Subcutaneous abdominal adipose tissue (tissue), 5 donors: Measurements from ENCODE around the gene PTCSC3.

Experiments
- H3K27ac ChIP-seq: one replicate; pipeline ENCODE4 v1.7.0; 2013; ENCODE audit warnings: low read depth, mild to moderate bottlenecking, inconsistent platforms, low read length, moderate library complexity
- H3K27me3 ChIP-seq, 5 donors: one replicate each; pipeline ENCODE4 v1.7.0; 2013; ENCODE audit warnings: low read length in 5 of 5, inconsistent platforms in 1 of 5; ENCODE audit not compliant: control insufficient read depth in 5 of 5, insufficient read depth in 4 of 5
- H3K36me3 ChIP-seq, 5 donors: one replicate each; pipeline ENCODE4 v1.7.0; 2013; ENCODE audit warnings: low read length in 5 of 5; ENCODE audit not compliant: control insufficient read depth in 5 of 5, insufficient read depth in 5 of 5
- H3K4me1 ChIP-seq, 5 donors: one replicate each; pipeline ENCODE4 v1.7.0; 2013; ENCODE audit warnings: low read length in 5 of 5, mild to moderate bottlenecking in 3 of 5, moderate library complexity in 1 of 5; ENCODE audit not compliant: control insufficient read depth in 5 of 5, insufficient read depth in 5 of 5
- H3K4me3 ChIP-seq, 5 donors: one replicate each; pipeline ENCODE4 v1.7.0; 2013; ENCODE audit warnings: low read length in 5 of 5, low read depth in 1 of 5
- H3K9ac ChIP-seq, 5 donors: one replicate each; pipeline ENCODE4 v1.7.0; 2013; ENCODE audit warnings: low read length in 5 of 5, mild to moderate bottlenecking in 4 of 5, moderate library complexity in 3 of 5
- H3K9me3 ChIP-seq, 5 donors: one replicate each; pipeline ENCODE4 v1.7.0; 2013; ENCODE audit warnings: low read length in 5 of 5; ENCODE audit not compliant: control insufficient read depth in 5 of 5
- donor health status: healthy.
- donor health status: healthy.
- donor health status: healthy.
- donor health status: healthy.
- donor health status: healthy.

The PTCSC3 gene

DNA sequence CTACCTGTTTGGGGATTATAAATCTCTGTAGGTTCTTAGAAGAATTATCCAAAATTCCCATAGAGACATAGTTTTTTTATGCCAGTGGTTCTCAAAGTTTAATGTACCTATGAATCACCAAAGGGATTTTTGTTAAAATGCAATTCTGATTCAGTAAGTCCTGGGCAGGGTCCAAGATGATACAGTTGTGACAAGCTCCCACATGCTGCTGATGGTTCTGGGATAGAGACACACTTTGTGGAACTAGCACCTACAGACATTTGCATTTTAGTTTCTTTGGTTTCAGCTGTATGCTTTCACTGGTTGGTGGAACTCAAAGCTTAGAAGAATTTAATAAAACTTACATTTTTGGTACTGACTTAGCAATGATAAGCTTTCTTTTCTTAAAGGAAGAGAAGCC, 80.4 kb downstream of the PTCSC3 start:
- H3K27ac ChIP-seq: no peak overlapping the region
- H3K27me3 ChIP-seq: no peaks in the 10 kb centered on the region
- H3K36me3 ChIP-seq: no peaks in the 10 kb centered on the region
- no peak overlapping the region for H3K4me3 ChIP-seq
- no peak overlapping the region for H3K9ac ChIP-seq
- H3K4me1 ChIP-seq: peaks cover 0 to 2% (median 0%) of the 10 kb centered on the region in 5 donors
- no peaks in the 10 kb centered on the region for H3K9me3 ChIP-seq

DNA sequence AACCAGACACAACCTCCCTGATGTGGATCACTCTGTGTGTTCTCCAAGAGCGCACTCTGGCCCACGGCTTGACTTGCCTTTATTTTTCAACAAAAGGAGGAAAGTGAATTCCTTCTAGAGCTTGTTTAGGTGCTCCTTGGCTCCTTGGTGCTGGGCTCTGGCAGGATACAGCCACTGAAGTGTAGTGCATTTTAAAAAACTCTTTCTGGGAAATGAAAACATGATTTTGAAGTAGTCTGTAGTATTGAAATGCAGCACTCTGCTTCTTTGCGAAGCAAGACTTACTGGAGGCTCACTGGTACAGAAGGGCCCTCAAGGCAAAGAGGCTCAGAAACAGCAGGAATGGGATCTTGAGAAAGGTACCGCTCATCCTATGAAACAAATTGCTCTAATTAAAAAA, 81.6 kb downstream of the PTCSC3 start:
- Histone ChIP-seq H3K9ac (no peak overlapping the region), H3K27ac (no peak overlapping the region), H3K9me3 (no peaks in the 10 kb centered on the region), H3K4me1 (peaks cover 0 to 2% (median 0%) of the 10 kb centered on the region in 5 donors), H3K36me3 (no peaks in the 10 kb centered on the region), H3K4me3 (no peak overlapping the region), H3K27me3 (no peaks in the 10 kb centered on the region)

DNA sequence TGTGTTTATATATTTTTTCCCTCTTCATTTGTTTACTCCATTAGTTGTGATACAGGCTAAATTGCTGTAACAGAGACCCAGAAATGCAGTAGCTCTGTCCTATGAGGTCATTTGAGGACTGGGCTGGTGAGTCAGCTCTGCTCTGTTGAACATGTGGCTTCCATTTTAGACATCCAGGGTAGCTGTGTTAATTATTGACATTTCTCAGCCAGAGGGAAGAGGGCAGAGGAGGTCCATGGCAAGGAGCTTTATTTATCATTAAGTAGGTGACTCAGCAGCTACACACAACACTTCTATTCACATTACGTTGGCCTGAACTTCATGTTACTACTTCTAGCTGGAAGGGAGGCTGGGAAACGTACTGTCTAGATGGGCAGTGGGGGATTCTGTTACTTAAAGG, 85.4 kb downstream of the PTCSC3 start:
- Histone ChIP-seq H3K4me1 (peaks cover 0 to 2% (median 0%) of the 10 kb centered on the region in 5 donors), H3K9me3 (no peaks in the 10 kb centered on the region), H3K27ac (no peak overlapping the region), H3K36me3 (no peaks in the 10 kb centered on the region), H3K27me3 (no peaks in the 10 kb centered on the region), H3K4me3 (no peak overlapping the region), H3K9ac (no peak overlapping the region)

GRCh38 chr14:36087411-36087810, 89.1 kb downstream of the PTCSC3 start:
- Histone ChIP-seq H3K4me3 (no peak overlapping the region), H3K4me1 (peaks cover 0 to 2% (median 0%) of the 10 kb centered on the region in 5 donors), H3K27me3 (no peaks in the 10 kb centered on the region), H3K9me3 (peaks cover 0 to 2% (median 0%) of the 10 kb centered on the region in 5 donors), H3K9ac (no peak overlapping the region), H3K36me3 (no peaks in the 10 kb centered on the region), H3K27ac (no peak overlapping the region)

DNA sequence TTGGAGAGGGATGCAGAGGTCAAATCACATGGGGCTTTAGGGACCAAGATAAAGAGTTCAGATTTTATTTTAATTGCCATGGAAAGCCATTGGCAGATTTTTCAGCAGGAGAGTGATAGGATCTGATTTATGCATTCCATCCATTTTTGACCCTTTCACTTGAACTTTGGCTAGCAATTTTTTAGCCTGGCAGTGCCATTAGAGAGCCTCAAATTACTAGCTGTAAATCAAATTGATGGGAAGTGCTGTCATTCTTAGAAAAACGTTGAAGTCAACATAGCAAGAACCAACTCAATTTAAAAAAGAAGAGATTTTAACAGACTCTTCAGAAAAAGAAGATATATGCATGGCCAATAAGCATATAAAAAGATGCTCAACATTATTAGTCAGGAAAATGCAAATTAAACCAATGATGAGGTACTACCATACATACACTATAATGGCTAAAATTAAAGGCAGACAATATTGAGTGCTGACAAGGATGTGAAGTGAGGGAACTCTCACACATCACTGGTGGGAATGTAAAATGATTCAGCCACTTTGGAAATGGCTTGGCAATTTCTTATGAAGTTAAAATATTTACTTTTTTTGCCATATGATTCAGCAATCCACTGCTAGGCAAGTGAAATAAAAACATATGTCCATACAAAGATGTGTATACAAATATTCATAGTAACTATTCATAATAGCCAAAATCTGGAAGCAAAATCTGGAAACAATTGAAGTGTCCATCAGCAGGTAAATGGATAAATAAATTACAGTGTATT, 89.7 kb downstream of the PTCSC3 start:
- Histone ChIP-seq H3K27me3 (no peaks in the 10 kb centered on the region), H3K27ac (no peak overlapping the region), H3K9ac (no peak overlapping the region), H3K36me3 (no peaks in the 10 kb centered on the region), H3K4me3 (no peak overlapping the region), H3K9me3 (peaks cover 0 to 2% (median 0%) of the 10 kb centered on the region in 5 donors), H3K4me1 (peaks cover 0 to 2% (median 0%) of the 10 kb centered on the region in 5 donors)

- no peak overlapping the region for H3K9ac ChIP-seq
- H3K27ac ChIP-seq: no peak overlapping the region
- no peaks in the 10 kb centered on the region for H3K36me3 ChIP-seq
Measured at GRCh38 chr14:36085861-36086260, 90.7 kb downstream of the PTCSC3 start.

More at GRCh38 chr14:36085861-36086260, 90.7 kb downstream of the PTCSC3 start:
- Histone ChIP-seq H3K4me3 (no peak overlapping the region), H3K27me3 (no peaks in the 10 kb centered on the region), H3K9me3 (peaks cover 0 to 2% (median 0%) of the 10 kb centered on the region in 5 donors), H3K4me1 (no peaks in the 10 kb centered on the region)
